Measurements from ENCODE around the gene GDE1.

DNA sequence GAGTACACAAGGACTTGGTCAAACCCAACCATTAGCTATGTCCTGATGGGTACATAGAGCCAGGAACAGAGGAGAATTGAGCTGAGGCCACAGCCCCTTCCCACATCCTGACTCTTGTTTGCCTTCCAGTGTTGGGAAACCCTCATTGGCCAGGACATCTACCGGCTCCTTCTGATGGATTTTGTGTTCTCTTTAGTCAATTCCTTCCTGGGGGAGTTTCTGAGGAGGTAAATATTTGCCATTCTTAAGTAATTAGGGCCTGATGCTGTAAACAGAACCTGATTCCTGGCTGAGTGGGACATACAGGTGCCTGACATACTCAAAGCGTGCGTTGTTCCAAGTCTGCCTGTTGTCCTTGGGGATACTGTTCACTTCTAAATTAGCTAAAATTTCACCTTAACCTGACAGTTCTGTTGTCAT lies 42.6 kb downstream of the GDE1 start:
- TF ChIP-seq, protein P1, sequence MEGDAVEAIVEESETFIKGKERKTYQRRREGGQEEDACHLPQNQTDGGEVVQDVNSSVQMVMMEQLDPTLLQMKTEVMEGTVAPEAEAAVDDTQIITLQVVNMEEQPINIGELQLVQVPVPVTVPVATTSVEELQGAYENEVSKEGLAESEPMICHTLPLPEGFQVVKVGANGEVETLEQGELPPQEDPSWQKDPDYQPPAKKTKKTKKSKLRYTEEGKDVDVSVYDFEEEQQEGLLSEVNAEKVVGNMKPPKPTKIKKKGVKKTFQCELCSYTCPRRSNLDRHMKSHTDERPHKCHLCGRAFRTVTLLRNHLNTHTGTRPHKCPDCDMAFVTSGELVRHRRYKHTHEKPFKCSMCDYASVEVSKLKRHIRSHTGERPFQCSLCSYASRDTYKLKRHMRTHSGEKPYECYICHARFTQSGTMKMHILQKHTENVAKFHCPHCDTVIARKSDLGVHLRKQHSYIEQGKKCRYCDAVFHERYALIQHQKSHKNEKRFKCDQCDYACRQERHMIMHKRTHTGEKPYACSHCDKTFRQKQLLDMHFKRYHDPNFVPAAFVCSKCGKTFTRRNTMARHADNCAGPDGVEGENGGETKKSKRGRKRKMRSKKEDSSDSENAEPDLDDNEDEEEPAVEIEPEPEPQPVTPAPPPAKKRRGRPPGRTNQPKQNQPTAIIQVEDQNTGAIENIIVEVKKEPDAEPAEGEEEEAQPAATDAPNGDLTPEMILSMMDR (IDR thresholded peaks at IDR 0.05; ENCODE audit: borderline replicate concordance, extremely low read depth, low read length, poor library complexity, severe bottlenecking), result no peak
- no peak for TF ChIP-seq EZH2 (IDR thresholded peaks at IDR 0.05; ENCODE audit: borderline replicate concordance, low read depth, low read length, severe bottlenecking)

Data from DND-41 (cell line).